ENCODE data around the gene KSR2.

DNA sequence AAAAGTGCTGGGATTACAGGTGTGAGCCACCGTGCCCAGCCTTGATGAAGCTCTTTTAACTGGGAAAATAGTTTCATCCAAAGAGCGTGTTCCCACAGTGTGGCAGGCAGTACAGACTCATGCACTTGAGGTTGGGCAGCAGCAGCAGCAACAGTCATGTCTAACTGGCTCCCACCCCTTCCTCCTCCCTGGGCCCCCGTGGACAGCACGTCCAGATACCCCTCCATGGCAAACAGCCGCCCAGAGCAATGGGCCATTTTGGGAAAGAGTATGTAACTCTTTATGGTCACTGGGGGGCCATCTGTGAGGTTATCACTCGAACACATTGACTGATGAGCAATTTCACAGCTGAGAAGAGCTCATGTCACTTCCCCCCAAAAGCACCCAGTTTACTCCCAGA is 328.3 kb downstream of the KSR2 start:
- TF ChIP-seq MXI1 (IDR thresholded peaks at IDR 0.05; ENCODE audit: low read depth, low read length), result no peak
- TF ChIP-seq, protein P1, sequence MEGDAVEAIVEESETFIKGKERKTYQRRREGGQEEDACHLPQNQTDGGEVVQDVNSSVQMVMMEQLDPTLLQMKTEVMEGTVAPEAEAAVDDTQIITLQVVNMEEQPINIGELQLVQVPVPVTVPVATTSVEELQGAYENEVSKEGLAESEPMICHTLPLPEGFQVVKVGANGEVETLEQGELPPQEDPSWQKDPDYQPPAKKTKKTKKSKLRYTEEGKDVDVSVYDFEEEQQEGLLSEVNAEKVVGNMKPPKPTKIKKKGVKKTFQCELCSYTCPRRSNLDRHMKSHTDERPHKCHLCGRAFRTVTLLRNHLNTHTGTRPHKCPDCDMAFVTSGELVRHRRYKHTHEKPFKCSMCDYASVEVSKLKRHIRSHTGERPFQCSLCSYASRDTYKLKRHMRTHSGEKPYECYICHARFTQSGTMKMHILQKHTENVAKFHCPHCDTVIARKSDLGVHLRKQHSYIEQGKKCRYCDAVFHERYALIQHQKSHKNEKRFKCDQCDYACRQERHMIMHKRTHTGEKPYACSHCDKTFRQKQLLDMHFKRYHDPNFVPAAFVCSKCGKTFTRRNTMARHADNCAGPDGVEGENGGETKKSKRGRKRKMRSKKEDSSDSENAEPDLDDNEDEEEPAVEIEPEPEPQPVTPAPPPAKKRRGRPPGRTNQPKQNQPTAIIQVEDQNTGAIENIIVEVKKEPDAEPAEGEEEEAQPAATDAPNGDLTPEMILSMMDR (IDR thresholded peaks at IDR 0.05 in 2 of 3, conservative IDR thresholded peaks at IDR 0.05 in 1 of 3; ENCODE audit: control insufficient read depth in 2 of 3, extremely low read depth in 1 of 3, insufficient read depth in 1 of 3, low read depth in 3 of 3, low read length in 3 of 3), result no peak
- TF ChIP-seq POLR2AphosphoS5 (IDR thresholded peaks at IDR 0.05; ENCODE audit: low read length), result no peak
- no peak for TF ChIP-seq ZNF274 (IDR thresholded peaks at IDR 0.05; ENCODE audit: insufficient read depth, insufficient read length)
- no peak for TF ChIP-seq EED (IDR thresholded peaks at IDR 0.05; ENCODE audit: low read depth)
- TF ChIP-seq, protein P2, sequence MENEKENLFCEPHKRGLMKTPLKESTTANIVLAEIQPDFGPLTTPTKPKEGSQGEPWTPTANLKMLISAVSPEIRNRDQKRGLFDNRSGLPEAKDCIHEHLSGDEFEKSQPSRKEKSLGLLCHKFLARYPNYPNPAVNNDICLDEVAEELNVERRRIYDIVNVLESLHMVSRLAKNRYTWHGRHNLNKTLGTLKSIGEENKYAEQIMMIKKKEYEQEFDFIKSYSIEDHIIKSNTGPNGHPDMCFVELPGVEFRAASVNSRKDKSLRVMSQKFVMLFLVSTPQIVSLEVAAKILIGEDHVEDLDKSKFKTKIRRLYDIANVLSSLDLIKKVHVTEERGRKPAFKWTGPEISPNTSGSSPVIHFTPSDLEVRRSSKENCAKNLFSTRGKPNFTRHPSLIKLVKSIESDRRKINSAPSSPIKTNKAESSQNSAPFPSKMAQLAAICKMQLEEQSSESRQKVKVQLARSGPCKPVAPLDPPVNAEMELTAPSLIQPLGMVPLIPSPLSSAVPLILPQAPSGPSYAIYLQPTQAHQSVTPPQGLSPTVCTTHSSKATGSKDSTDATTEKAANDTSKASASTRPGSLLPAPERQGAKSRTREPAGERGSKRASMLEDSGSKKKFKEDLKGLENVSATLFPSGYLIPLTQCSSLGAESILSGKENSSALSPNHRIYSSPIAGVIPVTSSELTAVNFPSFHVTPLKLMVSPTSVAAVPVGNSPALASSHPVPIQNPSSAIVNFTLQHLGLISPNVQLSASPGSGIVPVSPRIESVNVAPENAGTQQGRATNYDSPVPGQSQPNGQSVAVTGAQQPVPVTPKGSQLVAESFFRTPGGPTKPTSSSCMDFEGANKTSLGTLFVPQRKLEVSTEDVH (IDR thresholded peaks at IDR 0.05; ENCODE audit: low read depth, partially characterized antibody), result no peak
- TF ChIP-seq, protein P3, sequence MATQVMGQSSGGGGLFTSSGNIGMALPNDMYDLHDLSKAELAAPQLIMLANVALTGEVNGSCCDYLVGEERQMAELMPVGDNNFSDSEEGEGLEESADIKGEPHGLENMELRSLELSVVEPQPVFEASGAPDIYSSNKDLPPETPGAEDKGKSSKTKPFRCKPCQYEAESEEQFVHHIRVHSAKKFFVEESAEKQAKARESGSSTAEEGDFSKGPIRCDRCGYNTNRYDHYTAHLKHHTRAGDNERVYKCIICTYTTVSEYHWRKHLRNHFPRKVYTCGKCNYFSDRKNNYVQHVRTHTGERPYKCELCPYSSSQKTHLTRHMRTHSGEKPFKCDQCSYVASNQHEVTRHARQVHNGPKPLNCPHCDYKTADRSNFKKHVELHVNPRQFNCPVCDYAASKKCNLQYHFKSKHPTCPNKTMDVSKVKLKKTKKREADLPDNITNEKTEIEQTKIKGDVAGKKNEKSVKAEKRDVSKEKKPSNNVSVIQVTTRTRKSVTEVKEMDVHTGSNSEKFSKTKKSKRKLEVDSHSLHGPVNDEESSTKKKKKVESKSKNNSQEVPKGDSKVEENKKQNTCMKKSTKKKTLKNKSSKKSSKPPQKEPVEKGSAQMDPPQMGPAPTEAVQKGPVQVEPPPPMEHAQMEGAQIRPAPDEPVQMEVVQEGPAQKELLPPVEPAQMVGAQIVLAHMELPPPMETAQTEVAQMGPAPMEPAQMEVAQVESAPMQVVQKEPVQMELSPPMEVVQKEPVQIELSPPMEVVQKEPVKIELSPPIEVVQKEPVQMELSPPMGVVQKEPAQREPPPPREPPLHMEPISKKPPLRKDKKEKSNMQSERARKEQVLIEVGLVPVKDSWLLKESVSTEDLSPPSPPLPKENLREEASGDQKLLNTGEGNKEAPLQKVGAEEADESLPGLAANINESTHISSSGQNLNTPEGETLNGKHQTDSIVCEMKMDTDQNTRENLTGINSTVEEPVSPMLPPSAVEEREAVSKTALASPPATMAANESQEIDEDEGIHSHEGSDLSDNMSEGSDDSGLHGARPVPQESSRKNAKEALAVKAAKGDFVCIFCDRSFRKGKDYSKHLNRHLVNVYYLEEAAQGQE (IDR thresholded peaks at IDR 0.05; ENCODE audit: low read depth, low read length), result no peak
- TF ChIP-seq, protein P4, sequence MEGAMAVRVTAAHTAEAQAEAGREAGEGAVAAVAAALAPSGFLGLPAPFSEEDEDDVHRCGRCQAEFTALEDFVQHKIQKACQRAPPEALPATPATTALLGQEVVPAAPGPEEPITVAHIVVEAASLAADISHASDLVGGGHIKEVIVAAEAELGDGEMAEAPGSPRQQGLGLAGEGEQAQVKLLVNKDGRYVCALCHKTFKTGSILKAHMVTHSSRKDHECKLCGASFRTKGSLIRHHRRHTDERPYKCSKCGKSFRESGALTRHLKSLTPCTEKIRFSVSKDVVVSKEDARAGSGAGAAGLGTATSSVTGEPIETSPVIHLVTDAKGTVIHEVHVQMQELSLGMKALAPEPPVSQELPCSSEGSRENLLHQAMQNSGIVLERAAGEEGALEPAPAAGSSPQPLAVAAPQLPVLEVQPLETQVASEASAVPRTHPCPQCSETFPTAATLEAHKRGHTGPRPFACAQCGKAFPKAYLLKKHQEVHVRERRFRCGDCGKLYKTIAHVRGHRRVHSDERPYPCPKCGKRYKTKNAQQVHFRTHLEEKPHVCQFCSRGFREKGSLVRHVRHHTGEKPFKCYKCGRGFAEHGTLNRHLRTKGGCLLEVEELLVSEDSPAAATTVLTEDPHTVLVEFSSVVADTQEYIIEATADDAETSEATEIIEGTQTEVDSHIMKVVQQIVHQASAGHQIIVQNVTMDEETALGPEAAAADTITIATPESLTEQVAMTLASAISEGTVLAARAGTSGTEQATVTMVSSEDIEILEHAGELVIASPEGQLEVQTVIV (IDR thresholded peaks at IDR 0.05; ENCODE audit: borderline replicate concordance, partially characterized antibody), result no peak
- TF ChIP-seq, protein P5, sequence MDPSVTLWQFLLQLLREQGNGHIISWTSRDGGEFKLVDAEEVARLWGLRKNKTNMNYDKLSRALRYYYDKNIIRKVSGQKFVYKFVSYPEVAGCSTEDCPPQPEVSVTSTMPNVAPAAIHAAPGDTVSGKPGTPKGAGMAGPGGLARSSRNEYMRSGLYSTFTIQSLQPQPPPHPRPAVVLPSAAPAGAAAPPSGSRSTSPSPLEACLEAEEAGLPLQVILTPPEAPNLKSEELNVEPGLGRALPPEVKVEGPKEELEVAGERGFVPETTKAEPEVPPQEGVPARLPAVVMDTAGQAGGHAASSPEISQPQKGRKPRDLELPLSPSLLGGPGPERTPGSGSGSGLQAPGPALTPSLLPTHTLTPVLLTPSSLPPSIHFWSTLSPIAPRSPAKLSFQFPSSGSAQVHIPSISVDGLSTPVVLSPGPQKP (IDR thresholded peaks at IDR 0.05; ENCODE audit: low read depth, low read length), result no peak
- no peak for TF ChIP-seq STAT3 (IDR thresholded peaks at IDR 0.05; ENCODE audit: low read depth, low read length)
- TF ChIP-seq POLR2A (IDR thresholded peaks at IDR 0.05; ENCODE audit: low read depth, low read length), result no peak

Data from GM12878 (cell line).